Mucosa of descending colon (tissue), 3 donors: ENCODE data around the gene HAUS5. TPM values are rescaled to one million over a fixed set of nuclear protein-coding genes. Genes with fewer than 3 reads are reported as not detected.
A peak's percentile ranks its signal among the peaks of the same experiment; 100 is the strongest.

ENCODE experiments used
- ATAC-seq: fragments of 200-7000 bp; cut with Tn5 transposase; one replicate; pipeline ENCODE4 v1.9.1; 2020; ENCODE audit warnings: mild to moderate bottlenecking, moderate library complexity
- DNase-seq, 3 donors: peaks; one replicate each; pipeline ENCODE4 v3.0.0-alpha.2; 2020
- H3K36me3 ChIP-seq: fragments of 200-600 bp; one replicate; pipeline ENCODE4 v1.8.0; 2021; ENCODE audit warnings: low read depth, mild to moderate bottlenecking
- H3K4me1 ChIP-seq: fragments of 200-600 bp; one replicate; pipeline ENCODE4 v1.8.0; 2021; ENCODE audit warnings: low read depth, mild to moderate bottlenecking
- H3K4me3 ChIP-seq: fragments of 200-600 bp; one replicate; pipeline ENCODE4 v1.8.0; 2021; ENCODE audit warnings: mild to moderate bottlenecking
- H3K9me3 ChIP-seq: fragments of 200-600 bp; one replicate; pipeline ENCODE4 v1.8.0; 2021; ENCODE audit warnings: mild to moderate bottlenecking
- intact Hi-C, 2 donors: fragments of 100-400 bp; cut with DNase I in 1 of 2; cut with micrococcal nuclease in 1 of 2; formaldehyde crosslinking; loops; one replicate each; pipeline versions ENCODE4 v1.11.0 to v1.11.1; 2022; cut with DNase I, micrococcal nuclease
- total RNA-seq, 3 donors: library from RNA; stranded (reverse); fragmentation: NEBNext Ultra II Directional in 2 of 3; extraction: Animal tissue kit (Norgen Biotek cat#: 25700) in 2 of 3; gene quantifications; one replicate each; pipeline versions ENCODE4 v1.2.1 to v1.2.4, GENCODE V29; 2021 to 2023
- TF ChIP-seq, protein P1 (sequence below): fragments of 200-600 bp; IDR thresholded peaks from one replicate; pipeline ENCODE4 v1.8.0; 2022; ENCODE audit warnings: antibody characterized with exemption, mild to moderate bottlenecking
- donor health status: DM: no; HTN: no; CAD: no; lungs with moderate emphysema.
- donor health status: DM: no; HTN: no; CAD: no.
- donor health status: DM: no; HTN: yes; CAD: no.

The HAUS5 gene
- total RNA-seq, 3 donors from 2014 or later = 6.4 to 13.2 (median 9.0) TPM

DNA sequence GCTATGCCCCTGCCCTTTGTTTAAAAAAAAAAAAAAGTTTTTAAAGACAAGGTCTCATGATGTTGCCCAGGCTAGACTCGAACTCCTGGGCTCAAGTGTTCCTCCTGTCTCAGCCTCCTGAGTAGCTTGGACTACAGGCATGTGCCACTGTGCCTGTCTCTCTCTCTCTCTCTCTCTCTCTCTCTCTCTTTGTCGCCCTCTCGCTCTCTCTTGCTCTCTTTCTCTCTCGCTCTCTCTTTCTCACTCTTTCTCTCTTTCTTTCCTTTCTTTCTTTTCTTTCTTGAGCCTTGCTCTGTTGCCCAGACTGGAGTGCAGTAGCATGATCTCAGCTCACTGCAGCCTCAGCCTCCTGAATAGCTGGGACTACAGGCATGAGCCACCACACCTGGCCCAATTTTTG is 43.1 kb downstream of the HAUS5 start:
- TF ChIP-seq, protein P1, sequence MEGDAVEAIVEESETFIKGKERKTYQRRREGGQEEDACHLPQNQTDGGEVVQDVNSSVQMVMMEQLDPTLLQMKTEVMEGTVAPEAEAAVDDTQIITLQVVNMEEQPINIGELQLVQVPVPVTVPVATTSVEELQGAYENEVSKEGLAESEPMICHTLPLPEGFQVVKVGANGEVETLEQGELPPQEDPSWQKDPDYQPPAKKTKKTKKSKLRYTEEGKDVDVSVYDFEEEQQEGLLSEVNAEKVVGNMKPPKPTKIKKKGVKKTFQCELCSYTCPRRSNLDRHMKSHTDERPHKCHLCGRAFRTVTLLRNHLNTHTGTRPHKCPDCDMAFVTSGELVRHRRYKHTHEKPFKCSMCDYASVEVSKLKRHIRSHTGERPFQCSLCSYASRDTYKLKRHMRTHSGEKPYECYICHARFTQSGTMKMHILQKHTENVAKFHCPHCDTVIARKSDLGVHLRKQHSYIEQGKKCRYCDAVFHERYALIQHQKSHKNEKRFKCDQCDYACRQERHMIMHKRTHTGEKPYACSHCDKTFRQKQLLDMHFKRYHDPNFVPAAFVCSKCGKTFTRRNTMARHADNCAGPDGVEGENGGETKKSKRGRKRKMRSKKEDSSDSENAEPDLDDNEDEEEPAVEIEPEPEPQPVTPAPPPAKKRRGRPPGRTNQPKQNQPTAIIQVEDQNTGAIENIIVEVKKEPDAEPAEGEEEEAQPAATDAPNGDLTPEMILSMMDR = no peak
- ATAC-seq = no peak
- no peak for DNase-seq
- Histone ChIP-seq H3K4me1 (no peaks in the 10 kb centered on the region), H3K4me3 (no peak overlapping the region), H3K36me3 (peaks cover 21% of the 10 kb centered on the region), H3K9me3 (no peaks in the 10 kb centered on the region)
- intact Hi-C loops = no loop called here

DNA sequence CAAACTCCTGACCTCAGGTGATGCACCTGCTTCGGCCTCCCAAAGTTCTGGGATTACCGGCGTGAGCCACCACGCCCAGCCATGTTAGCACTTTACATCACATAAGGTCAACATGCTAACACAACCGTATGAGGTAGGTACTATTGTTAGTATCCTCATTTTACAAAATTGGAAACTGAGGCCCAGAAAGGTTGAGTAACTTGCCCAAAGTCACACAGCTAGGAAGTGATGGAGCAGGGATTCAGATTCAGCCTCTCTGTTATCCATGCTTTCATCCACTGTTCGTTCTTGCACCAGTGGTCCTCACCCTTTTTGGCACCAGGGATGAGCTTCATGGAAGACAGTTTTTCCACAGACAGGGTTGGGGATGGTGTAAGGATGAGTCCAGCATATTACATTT is 44.2 kb downstream of the HAUS5 start:
- no peak for ATAC-seq
- Histone ChIP-seq H3K4me3 (no peak overlapping the region), H3K4me1 (no peaks in the 10 kb centered on the region), H3K9me3 (no peaks in the 10 kb centered on the region), H3K36me3 (peaks cover 21% of the 10 kb centered on the region)
- TF ChIP-seq, protein P1 = no peak
- no peak for DNase-seq
- intact Hi-C loops = no loop called here

DNA sequence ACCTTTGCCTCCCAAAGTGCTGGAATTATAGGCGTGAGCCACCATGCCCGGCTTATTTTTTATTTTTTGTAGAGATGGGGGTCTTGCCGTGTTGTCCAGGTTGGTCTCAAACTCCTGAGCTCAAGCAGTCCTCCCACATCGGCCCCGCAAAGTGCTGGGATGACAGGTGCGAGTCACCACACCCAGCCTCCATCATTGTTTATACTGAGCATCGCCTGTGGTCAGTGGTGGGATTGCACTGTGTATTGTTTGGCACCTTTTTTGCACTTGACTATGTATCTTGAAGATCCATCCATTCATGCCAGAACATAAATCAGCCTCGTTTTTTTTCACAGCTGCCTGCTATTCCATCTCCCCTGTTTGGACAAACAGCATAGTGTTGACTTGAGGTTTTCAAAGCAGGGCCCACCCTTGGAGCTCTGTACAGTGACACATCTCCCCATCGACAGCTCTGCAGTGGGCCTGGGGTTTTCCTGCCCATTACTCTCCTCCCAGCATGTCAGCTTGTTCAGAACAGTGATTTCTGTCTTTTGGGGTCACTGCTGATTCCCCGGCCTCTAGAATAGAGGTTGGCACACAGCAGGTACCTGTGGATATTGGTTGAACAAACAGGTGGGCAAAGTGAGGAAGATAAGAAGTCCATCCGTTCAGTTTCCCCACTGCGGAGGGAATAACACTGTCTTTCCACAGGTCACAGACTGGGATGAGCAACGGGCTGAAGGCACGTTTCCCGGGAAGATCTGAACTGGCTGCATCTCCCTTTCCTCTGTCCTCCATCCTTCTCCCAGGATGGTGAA is 45.6 kb downstream of the HAUS5 start:
- Histone ChIP-seq H3K9me3 (no peaks in the 10 kb centered on the region), H3K4me3 (no peak overlapping the region), H3K36me3 (peaks cover 21% of the 10 kb centered on the region), H3K4me1 (no peaks in the 10 kb centered on the region)
- DNase-seq = no peak
- TF ChIP-seq, protein P1 = no peak
- intact Hi-C loops = no loop called here
- peak; percentile 40 for ATAC-seq

DNA sequence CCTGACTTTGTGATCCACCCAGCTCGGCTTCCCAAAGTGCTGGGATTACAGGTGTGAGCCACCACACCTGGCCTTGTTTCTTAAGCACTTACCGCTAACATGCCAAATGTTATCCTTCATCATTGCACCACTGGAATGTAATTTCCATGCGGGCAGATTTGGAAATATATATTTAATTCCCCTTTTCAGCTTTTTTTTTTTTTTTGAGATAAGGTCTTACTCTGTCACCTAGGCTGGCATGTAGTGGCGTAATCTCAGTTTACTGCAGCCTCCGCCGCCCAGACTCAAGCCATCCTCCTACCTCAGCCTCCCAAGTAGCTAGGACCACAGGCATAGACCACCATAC is 49.4 kb downstream of the HAUS5 start:
- intact Hi-C loops = no loop called here
- DNase-seq (no peak), ATAC-seq (no peak)
- H3K9me3 ChIP-seq = no peaks in the 10 kb centered on the region
- peaks cover 4% of the 10 kb centered on the region for H3K36me3 ChIP-seq
- no peak overlapping the region for H3K4me3 ChIP-seq
- TF ChIP-seq, protein P1 = no peak
- H3K4me1 ChIP-seq = no peaks in the 10 kb centered on the region

DNA sequence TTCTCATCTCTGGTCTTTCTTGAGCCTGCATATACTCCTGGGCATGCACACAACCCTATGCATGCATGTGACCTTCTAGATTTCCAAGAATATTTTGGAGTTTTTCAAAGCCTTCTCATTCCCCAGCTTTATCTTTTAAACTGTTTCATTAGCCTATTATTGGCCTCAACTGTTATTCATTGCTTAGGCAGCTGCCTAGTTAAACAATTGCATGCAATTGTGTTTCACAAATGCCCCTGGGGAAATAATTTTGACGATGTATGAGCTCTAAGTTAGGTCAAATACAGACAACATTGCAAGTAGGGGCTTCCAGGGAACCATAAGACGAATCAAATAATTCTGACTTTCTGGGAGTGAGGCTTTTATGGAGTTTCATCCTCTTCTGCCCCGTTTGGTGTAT is 51.4 kb downstream of the HAUS5 start:
- Histone ChIP-seq H3K36me3 (no peaks in the 10 kb centered on the region), H3K4me1 (no peaks in the 10 kb centered on the region), H3K9me3 (no peaks in the 10 kb centered on the region), H3K4me3 (no peak overlapping the region)
- TF ChIP-seq, protein P1 = no peak
- ATAC-seq (no peak), DNase-seq (no peak)
- intact Hi-C loops = no loop called here
